ENCODE results near the gene STAMBP.
"Not testable (repeated sequence)": the region's sequence is repeated elsewhere in the genome, so short reads cannot be mapped to it uniquely, and the experiment has no call there.

DNA sequence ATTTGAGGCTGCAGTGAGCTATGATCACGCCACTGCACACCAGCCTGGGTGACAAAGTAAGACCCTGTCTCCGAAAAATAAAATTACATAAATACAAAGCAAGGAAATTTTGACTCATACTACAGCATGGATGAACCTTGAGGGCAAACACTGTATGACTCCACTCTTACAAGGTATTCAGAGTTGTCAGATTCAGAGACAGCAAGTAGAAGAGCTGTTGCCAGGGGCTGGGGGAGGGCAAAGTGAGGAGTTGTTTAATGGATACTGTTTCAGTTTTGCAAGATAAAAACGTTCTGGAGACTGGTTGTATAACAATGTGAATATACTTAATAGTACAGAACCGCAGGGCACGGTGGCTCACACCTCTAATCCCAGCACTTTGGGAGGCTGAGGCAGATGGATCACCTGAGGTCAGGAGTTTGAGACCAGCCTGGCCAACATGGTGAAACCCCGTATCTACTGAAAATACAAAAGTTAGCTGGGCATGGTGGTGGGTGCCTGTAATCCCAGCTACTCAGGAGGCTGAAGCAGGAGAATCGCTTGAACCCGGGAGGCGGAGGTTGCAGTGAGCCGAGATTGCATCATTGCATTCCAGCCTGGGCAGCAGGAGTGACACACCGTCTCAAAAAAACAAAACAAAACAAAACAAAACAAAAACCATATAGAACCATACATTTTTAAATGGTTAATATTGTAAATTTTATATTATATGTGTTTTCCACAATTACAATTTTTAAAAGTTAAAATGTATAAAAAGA is 59.0 kb downstream of the STAMBP start:
- TF ChIP-seq POLR2AphosphoS5, CTCF (IDR thresholded peaks at IDR 0.05): not testable (repeated sequence)

Measured in breast epithelium (tissue), 3 donors.